NCI-H128 (cell line): ENCODE data around the gene STING1.

Experiments
- DNase-seq: peaks from one replicate; lab custom pipeline; 2025; ENCODE audit not compliant: unreplicated experiment; lab: John Stamatoyannopoulos, UW

STING1 gene

GRCh38 chr5:139468421-139468931, 14.1 kb downstream of the STING1 start:
- no peak for DNase-seq

- DNase-seq, result no peak
These were observed 19.8 kb downstream of the STING1 start, which contains the start of gene ECSCR for GRCh38 chr5:139462586-139463276. ECSCR (minus strand) TSS chr5:139462743; CDS start chr5:139462670, 73 bp downstream.

DNA sequence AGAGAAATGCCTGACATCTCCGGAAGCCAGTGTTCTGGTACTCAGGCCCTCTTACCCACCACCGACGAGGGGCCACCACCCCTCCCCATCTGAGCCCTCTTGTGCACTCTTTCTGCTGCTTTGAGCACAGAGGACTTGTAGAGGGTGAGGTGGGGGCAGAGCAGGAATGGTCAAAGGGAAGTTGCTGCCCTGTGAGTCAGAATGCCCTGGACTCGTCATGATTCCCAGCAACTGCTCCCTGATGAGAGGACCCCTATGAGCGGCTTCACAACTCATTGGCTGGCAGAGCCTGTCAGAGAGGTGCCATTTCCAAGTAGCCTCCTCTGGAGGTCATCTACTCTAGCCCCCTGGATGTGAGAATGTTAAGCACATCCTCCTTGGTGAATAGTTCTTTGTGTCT, 20.9 kb downstream of the STING1 start:
- DNase-seq, result no peak

- DNase-seq, result no peak
These were observed 21.4 kb downstream of the STING1 start for GRCh38 chr5:139461176-139461575.

DNA sequence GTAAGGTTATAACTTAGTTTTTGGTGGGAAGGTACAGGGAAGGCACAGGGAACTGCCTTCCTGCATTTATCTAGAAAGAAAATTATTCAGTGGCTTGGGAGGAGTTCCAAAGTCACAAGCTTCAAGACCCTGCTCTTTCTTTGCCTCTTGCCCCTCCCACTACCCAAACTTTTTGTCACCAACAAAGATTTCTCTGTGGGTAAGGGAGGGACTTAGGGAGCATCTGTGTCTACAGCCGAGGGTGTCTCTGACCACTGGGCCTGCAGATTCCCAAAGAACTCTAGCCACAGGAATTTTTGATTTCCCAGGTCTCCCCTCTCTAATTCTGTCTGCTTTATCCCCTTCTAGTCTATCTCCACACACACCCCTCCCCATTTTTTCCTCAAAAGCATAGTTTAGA, 22.1 kb downstream of the STING1 start:
- DNase-seq, result no peak

- no peak for DNase-seq
These were observed 23.1 kb downstream of the STING1 start for GRCh38 chr5:139459451-139459934.

DNA sequence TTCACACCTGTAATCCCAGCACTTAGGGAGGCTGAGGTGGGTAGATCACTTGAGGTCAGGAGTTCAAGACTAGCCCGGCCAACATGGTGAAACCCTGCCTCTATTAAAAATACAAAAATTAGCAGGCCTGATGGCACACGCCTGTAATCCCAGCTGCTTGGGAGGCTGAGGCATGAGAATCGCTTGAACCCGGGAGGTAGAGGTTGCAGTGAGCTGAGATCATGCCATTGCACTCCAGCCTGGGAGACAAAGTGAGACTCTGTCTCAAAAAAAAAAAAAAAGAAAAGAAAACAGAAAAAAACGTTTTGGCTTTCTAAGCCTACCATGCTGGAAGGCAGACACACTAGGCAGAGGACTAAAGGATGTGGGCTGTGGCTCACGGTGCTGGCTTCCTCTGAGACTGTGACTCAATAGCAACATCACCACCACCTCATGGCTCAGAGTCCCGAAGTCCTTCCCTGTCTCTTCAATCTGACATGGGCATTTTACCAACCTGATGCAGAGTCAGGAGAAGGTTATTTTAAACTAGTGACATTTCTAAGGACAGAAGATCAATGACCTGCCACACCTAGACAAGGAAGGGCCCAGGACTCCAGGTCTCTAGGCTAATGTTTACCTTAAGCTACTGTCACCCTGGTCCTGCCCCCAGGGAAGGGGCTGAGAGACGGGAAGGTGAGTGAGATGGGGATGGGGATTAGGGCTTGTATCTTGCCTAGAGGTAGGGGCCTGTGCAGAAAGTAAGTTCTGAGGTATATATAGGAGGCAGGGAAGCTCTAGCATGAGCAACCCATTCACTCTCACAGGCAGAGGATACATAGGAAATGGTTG, 23.8 kb downstream of the STING1 start:
- DNase-seq, result no peak

DNA sequence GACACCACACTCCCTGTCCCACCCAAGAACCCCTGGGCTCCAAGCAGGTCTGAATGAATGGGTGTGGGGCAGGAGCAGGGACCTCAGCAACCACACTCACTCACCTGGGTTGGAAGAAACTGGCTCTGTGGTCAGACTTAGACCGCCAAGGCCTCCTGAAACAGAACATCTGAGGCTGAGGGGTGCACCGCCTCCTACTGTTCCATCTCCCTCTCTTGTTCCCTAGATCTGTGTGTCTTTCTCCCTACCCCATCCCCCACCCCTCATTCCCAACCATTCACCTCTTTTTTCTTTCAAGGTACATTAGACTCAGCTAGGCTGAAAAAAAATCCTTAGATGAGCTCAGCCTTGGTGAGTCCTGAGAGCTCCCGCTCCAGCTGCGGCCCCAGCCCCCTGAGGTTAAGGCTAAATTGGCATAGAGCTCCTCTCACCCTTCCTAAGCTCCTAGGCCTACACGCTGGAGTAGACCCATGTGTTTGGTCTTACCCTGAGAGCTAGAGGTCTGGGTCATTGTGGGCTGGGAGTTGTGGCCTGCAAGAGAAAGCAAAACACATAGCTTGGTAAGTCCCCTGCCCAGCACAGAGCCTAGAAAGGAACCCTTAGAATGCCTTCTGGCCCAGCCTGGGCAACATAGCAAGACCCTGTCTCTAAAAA, 24.8 kb downstream of the STING1 start:
- no peak for DNase-seq

GRCh38 chr5:139457241-139457640, 25.3 kb downstream of the STING1 start:
- no peak for DNase-seq

DNA sequence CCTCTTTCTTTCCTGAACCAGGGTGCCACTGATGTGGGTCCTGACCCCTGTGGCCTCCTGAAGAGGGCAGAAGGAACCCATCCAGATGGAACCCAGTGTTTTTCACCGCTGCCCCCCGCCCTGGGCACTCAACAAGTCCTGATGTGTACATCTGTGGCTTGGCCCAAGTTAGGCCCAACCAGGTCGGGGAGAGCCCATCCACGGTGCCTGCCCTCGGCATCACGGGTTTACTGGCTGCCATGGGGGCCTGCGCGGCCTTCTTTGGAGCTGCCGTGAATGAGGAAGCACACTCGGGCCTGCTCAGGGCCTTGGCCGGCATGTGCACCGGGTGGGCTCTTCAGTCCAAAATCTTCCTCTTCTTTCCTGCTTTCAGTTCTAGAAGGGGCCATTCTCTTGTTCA, 25.8 kb downstream of the STING1 start:
- no peak for DNase-seq

DNA sequence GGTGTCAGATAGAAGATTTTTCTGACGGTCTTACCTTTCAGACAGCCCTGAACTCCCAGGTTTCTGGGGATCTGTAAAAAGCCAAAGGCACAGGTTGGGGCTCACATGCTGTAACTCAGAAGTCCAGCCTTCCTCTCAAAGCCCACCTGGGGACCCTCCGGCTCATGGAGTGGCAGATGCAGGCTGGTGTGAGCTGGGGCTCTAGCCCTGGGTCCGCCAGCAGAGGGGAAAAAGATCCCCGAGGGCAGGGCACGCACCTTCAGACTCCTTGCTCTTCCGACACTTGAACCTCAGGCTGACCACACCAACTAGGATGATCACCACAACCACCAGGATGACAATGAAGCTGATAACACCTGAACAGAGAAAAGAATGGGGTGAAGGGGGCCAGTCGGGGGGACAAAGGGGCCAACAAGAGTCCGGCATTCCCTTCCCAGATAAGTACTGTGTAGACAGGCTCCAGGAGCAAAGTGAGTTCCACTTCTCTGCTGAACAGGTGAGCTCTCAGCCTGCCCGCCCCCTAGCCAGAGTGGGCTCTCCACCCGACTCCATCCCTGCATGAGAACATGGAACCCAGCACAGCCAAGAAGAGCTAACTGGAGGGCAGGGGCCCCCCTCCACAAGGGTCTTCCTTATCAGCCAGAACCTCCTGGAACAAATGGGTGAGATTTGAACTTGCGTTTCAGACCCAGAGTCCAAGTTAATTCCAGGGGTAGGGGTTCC, 27.8 kb downstream of the STING1 start:
- no peak for DNase-seq

GRCh38 chr5:139453683-139454567, 28.6 kb downstream of the STING1 start:
- no peak for DNase-seq

- no peak for DNase-seq
These were observed 30.5 kb downstream of the STING1 start for GRCh38 chr5:139451878-139452660.

DNA sequence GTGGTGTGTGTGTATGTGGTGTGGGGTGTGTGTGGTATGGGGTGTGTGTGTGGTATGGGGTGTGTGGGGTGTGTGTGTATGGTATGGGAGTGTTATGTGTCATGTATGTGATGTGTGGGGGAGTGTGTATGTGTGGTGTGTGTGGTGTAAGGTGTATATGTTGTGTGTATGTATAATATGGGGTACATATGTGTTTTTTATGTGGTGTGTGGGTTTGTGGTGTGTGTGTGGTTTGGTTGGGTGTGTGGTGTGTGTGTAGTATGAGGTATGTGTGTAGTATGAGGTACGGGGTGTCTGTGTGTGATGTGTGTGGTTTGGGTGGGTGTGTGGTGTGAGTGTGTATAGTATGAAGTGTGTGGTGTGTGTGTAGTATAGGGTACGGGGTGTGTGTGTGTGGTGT, 31.4 kb downstream of the STING1 start:
- no peak for DNase-seq

- DNase-seq, result no peak
These were observed 35.4 kb downstream of the STING1 start for GRCh38 chr5:139446956-139447779.

- no peak for DNase-seq
These were observed 37.0 kb downstream of the STING1 start for GRCh38 chr5:139445325-139446170.

- DNase-seq, result no peak
These were observed 38.6 kb downstream of the STING1 start for GRCh38 chr5:139443831-139444453.
